Measurements from ENCODE around the gene PRSS53.

PRSS53 gene

GRCh38 chr16:31133046-31133501 lies 44.3 kb upstream of the PRSS53 start:
- peaks cover 0 to 27% (median 16%) of the 10 kb centered on the region in 4 experiments for H3K36me3 ChIP-seq (ENCODE audit: control insufficient read depth in 4 of 4, insufficient read depth in 4 of 4, low read length in 3 of 4)
- H3K27me3 ChIP-seq (replicated peaks in 2 of 5; ENCODE audit: control insufficient read depth in 4 of 5, insufficient read depth in 5 of 5, low read length in 4 of 5), result no peaks in the 10 kb centered on the region
- no peak overlapping the region for H3K27ac ChIP-seq (ENCODE audit: insufficient read depth in 1 of 2, low read depth in 1 of 2, low read length in 2 of 2, poor library complexity in 1 of 2, severe bottlenecking in 2 of 2)
- ChIA-PET CTCF (interaction anchor here (0.6 to 9.6 kb wide), 4 partner anchors 10 to 223 kb away, joined by 3 to 123 read pairs (median 6); no protein-coding TSS in a partner anchor), POLR2A (no interaction called here)
- H3K4me1 ChIP-seq (ENCODE audit: control extremely low read depth in 1 of 4, control insufficient read depth in 4 of 4, insufficient read depth in 4 of 4, low read length in 3 of 4), result peaks cover 3 to 26% (median 25%) of the 10 kb centered on the region in 4 experiments
- H3K4me3 ChIP-seq (ENCODE audit: control insufficient read depth in 1 of 7, extremely low read depth in 1 of 7, insufficient read depth in 4 of 7, low read depth in 2 of 7, low read length in 6 of 7), result no peak overlapping the region
- H3K9me3 ChIP-seq (ENCODE audit: control extremely low read depth in 1 of 5, control insufficient read depth in 4 of 5, insufficient read depth in 2 of 5, low read depth in 1 of 5, low read length in 4 of 5), result no peaks in the 10 kb centered on the region
- DNase-seq, result no peak
- WGBS (ENCODE audit: insufficient coverage), result 98% methylated on average over 6 of the region's 6 CpGs

GRCh38 chr16:31132303-31132979 lies 43.7 kb upstream of the PRSS53 start:
- no peaks in the 10 kb centered on the region for H3K9me3 ChIP-seq (ENCODE audit: control extremely low read depth in 1 of 5, control insufficient read depth in 4 of 5, insufficient read depth in 2 of 5, low read depth in 1 of 5, low read length in 4 of 5)
- ChIA-PET CTCF (interaction anchor here (0.6 to 9.6 kb wide), 5 partner anchors 9 to 38 kb away, joined by 3 to 123 read pairs (median 3); partner anchors contain the start of gene VKORC1), POLR2A (interaction anchor here (1.6 kb wide), 1 partner anchor 15 kb away, joined by 4 read pairs; the partner anchor contains the start of gene KAT8)
- no peaks in the 10 kb centered on the region for H3K27me3 ChIP-seq (replicated peaks in 2 of 5; ENCODE audit: control insufficient read depth in 4 of 5, insufficient read depth in 5 of 5, low read length in 4 of 5)
- H3K27ac ChIP-seq (ENCODE audit: insufficient read depth in 1 of 2, low read depth in 1 of 2, low read length in 2 of 2, poor library complexity in 1 of 2, severe bottlenecking in 2 of 2), result no peak overlapping the region
- H3K4me1 ChIP-seq (ENCODE audit: control extremely low read depth in 1 of 4, control insufficient read depth in 4 of 4, insufficient read depth in 4 of 4, low read length in 3 of 4), result peaks cover 6 to 32% (median 31%) of the 10 kb centered on the region in 4 experiments
- no peak overlapping the region for H3K4me3 ChIP-seq (ENCODE audit: control insufficient read depth in 1 of 7, extremely low read depth in 1 of 7, insufficient read depth in 4 of 7, low read depth in 2 of 7, low read length in 6 of 7)
- peaks cover 0 to 32% (median 16%) of the 10 kb centered on the region in 4 experiments for H3K36me3 ChIP-seq (ENCODE audit: control insufficient read depth in 4 of 4, insufficient read depth in 4 of 4, low read length in 3 of 4)
- 90% methylated on average over 14 of the region's 20 CpGs for WGBS (ENCODE audit: insufficient coverage)
- DNase-seq, result no peak

GRCh38 chr16:31131841-31132271 lies 43.1 kb upstream of the PRSS53 start:
- Histone ChIP-seq H3K27me3 (replicated peaks in 2 of 5; ENCODE audit: control insufficient read depth in 4 of 5, insufficient read depth in 5 of 5, low read length in 4 of 5) (no peaks in the 10 kb centered on the region), H3K4me3 (ENCODE audit: control insufficient read depth in 1 of 7, extremely low read depth in 1 of 7, insufficient read depth in 4 of 7, low read depth in 2 of 7, low read length in 6 of 7) (no peak overlapping the region), H3K4me1 (ENCODE audit: control extremely low read depth in 1 of 4, control insufficient read depth in 4 of 4, insufficient read depth in 4 of 4, low read length in 3 of 4) (peaks cover 6 to 38% (median 37%) of the 10 kb centered on the region in 4 experiments), H3K27ac (ENCODE audit: insufficient read depth in 1 of 2, low read depth in 1 of 2, low read length in 2 of 2, poor library complexity in 1 of 2, severe bottlenecking in 2 of 2) (no peak overlapping the region), H3K36me3 (ENCODE audit: control insufficient read depth in 4 of 4, insufficient read depth in 4 of 4, low read length in 3 of 4) (peaks cover 0 to 38% (median 18%) of the 10 kb centered on the region in 4 experiments), H3K9me3 (ENCODE audit: control extremely low read depth in 1 of 5, control insufficient read depth in 4 of 5, insufficient read depth in 2 of 5, low read depth in 1 of 5, low read length in 4 of 5) (no peaks in the 10 kb centered on the region)
- WGBS (ENCODE audit: insufficient coverage), result 89% methylated on average over 5 of the region's 5 CpGs
- DNase-seq, result no peak
- ChIA-PET POLR2A (interaction anchor here (1.6 kb wide), 1 partner anchor 14 kb away, joined by 4 read pairs; the partner anchor contains the start of gene KAT8), CTCF (interaction anchor here (0.8 to 9.6 kb wide), 3 partner anchors 9 to 37 kb away, joined by 3 to 123 read pairs (median 3); partner anchors contain the start of gene VKORC1)

GRCh38 chr16:31131416-31131815 lies 42.7 kb upstream of the PRSS53 start:
- peaks cover 6 to 43% (median 41%) of the 10 kb centered on the region in 4 experiments for H3K4me1 ChIP-seq (ENCODE audit: control extremely low read depth in 1 of 4, control insufficient read depth in 4 of 4, insufficient read depth in 4 of 4, low read length in 3 of 4)

GRCh38 chr16:31130899-31131298 lies 42.2 kb upstream of the PRSS53 start:
- peaks cover 0 to 44% (median 18%) of the 10 kb centered on the region in 4 experiments for H3K36me3 ChIP-seq (ENCODE audit: control insufficient read depth in 4 of 4, insufficient read depth in 4 of 4, low read length in 3 of 4)
- no peaks in the 10 kb centered on the region for H3K9me3 ChIP-seq (ENCODE audit: control extremely low read depth in 1 of 5, control insufficient read depth in 4 of 5, insufficient read depth in 2 of 5, low read depth in 1 of 5, low read length in 4 of 5)
- no peak for DNase-seq
- CTCF ChIA-PET, result interaction anchor here (0.7 to 9.6 kb wide), 5 partner anchors 11 to 54 kb away, joined by 3 to 123 read pairs (median 3); partner anchors contain the start of genes FUS, KAT8 and VKORC1
- POLR2A ChIA-PET, result interaction anchor here (1.6 to 3.1 kb wide), 3 partner anchors 12 to 13 kb away, joined by 4 to 22 read pairs (median 18); partner anchors contain the start of gene KAT8
- H3K4me1 ChIP-seq (ENCODE audit: control extremely low read depth in 1 of 4, control insufficient read depth in 4 of 4, insufficient read depth in 4 of 4, low read length in 3 of 4), result peaks cover 6 to 47% (median 46%) of the 10 kb centered on the region in 4 experiments
- H3K4me3 ChIP-seq (ENCODE audit: control insufficient read depth in 1 of 7, extremely low read depth in 1 of 7, insufficient read depth in 4 of 7, low read depth in 2 of 7, low read length in 6 of 7), result no peak overlapping the region
- no peak overlapping the region for H3K27ac ChIP-seq (ENCODE audit: insufficient read depth in 1 of 2, low read depth in 1 of 2, low read length in 2 of 2, poor library complexity in 1 of 2, severe bottlenecking in 2 of 2)
- 100% methylated on average over 3 of the region's 6 CpGs for WGBS (ENCODE audit: insufficient coverage)
- no peaks in the 10 kb centered on the region for H3K27me3 ChIP-seq (replicated peaks in 2 of 5; ENCODE audit: control insufficient read depth in 4 of 5, insufficient read depth in 5 of 5, low read length in 4 of 5)

More at GRCh38 chr16:31131416-31131815, 42.7 kb upstream of the PRSS53 start:
- no peak for DNase-seq
- CTCF ChIA-PET, result interaction anchor here (0.8 to 9.6 kb wide), 4 partner anchors 8 to 55 kb away, joined by 3 to 123 read pairs (median 3); partner anchors contain the start of gene VKORC1
- Histone ChIP-seq H3K27ac (ENCODE audit: insufficient read depth in 1 of 2, low read depth in 1 of 2, low read length in 2 of 2, poor library complexity in 1 of 2, severe bottlenecking in 2 of 2) (no peak overlapping the region), H3K27me3 (replicated peaks in 2 of 5; ENCODE audit: control insufficient read depth in 4 of 5, insufficient read depth in 5 of 5, low read length in 4 of 5) (no peaks in the 10 kb centered on the region), H3K4me3 (ENCODE audit: control insufficient read depth in 1 of 7, extremely low read depth in 1 of 7, insufficient read depth in 4 of 7, low read depth in 2 of 7, low read length in 6 of 7) (no peak overlapping the region), H3K9me3 (ENCODE audit: control extremely low read depth in 1 of 5, control insufficient read depth in 4 of 5, insufficient read depth in 2 of 5, low read depth in 1 of 5, low read length in 4 of 5) (no peaks in the 10 kb centered on the region), H3K36me3 (ENCODE audit: control insufficient read depth in 4 of 4, insufficient read depth in 4 of 4, low read length in 3 of 4) (peaks cover 0 to 41% (median 18%) of the 10 kb centered on the region in 4 experiments)
- POLR2A ChIA-PET, result interaction anchor here (1.6 kb wide), 1 partner anchor 14 kb away, joined by 4 read pairs; the partner anchor contains the start of gene KAT8
- 97% methylated on average over 10 of the region's 11 CpGs for WGBS (ENCODE audit: insufficient coverage)

- ChIA-PET POLR2A (interaction anchor here (2.8 to 3.1 kb wide), 2 partner anchors 12 to 13 kb away, joined by 18 to 22 read pairs; partner anchors contain the start of gene KAT8), CTCF (interaction anchor here (0.7 to 9.6 kb wide), 6 partner anchors 11 to 146 kb away, joined by 3 to 123 read pairs (median 5); partner anchors contain the start of genes FUS, HSD3B7, KAT8 and VKORC1)
- peak; percentile 54 to 83 (median 82) for DNase-seq
- Histone ChIP-seq H3K36me3 (ENCODE audit: control insufficient read depth in 4 of 4, insufficient read depth in 4 of 4, low read length in 3 of 4) (peaks cover 0 to 44% (median 20%) of the 10 kb centered on the region in 4 experiments), H3K4me1 (ENCODE audit: control extremely low read depth in 1 of 4, control insufficient read depth in 4 of 4, insufficient read depth in 4 of 4, low read length in 3 of 4) (peaks cover 6 to 52% (median 49%) of the 10 kb centered on the region in 4 experiments), H3K4me3 (ENCODE audit: control insufficient read depth in 1 of 7, extremely low read depth in 1 of 7, insufficient read depth in 4 of 7, low read depth in 2 of 7, low read length in 6 of 7) (no peak overlapping the region), H3K9me3 (ENCODE audit: control extremely low read depth in 1 of 5, control insufficient read depth in 4 of 5, insufficient read depth in 2 of 5, low read depth in 1 of 5, low read length in 4 of 5) (no peaks in the 10 kb centered on the region), H3K27me3 (replicated peaks in 2 of 5; ENCODE audit: control insufficient read depth in 4 of 5, insufficient read depth in 5 of 5, low read length in 4 of 5) (no peaks in the 10 kb centered on the region), H3K27ac (ENCODE audit: insufficient read depth in 1 of 2, low read depth in 1 of 2, low read length in 2 of 2, poor library complexity in 1 of 2, severe bottlenecking in 2 of 2) (peak overlapping the region in 1 of 2 experiments; percentile 25)
- 63% methylated on average over 8 of the region's 10 CpGs for WGBS (ENCODE audit: insufficient coverage)
Measured at GRCh38 chr16:31130336-31130891, 41.7 kb upstream of the PRSS53 start.

All from common myeloid progenitor, CD34-positive (primary cell).